Stimulated activated CD4-positive, alpha-beta T cell treated with anti-CD3 and anti-CD28 coated beads, Interleukin-12 subunit alpha, Interleukin-12 subunit beta, amount 100 ng/mL, for 48 hours (primary cell): Measurements from ENCODE around the gene DPF3.

Source experiments
- DNase-seq, 3 donors: peaks; one replicate each; pipeline ENCODE4 v3.0.0-alpha.2; 2020; ENCODE audit warnings: low read depth in 2 of 3, low spot score in 1 of 3

The DPF3 gene

DNA sequence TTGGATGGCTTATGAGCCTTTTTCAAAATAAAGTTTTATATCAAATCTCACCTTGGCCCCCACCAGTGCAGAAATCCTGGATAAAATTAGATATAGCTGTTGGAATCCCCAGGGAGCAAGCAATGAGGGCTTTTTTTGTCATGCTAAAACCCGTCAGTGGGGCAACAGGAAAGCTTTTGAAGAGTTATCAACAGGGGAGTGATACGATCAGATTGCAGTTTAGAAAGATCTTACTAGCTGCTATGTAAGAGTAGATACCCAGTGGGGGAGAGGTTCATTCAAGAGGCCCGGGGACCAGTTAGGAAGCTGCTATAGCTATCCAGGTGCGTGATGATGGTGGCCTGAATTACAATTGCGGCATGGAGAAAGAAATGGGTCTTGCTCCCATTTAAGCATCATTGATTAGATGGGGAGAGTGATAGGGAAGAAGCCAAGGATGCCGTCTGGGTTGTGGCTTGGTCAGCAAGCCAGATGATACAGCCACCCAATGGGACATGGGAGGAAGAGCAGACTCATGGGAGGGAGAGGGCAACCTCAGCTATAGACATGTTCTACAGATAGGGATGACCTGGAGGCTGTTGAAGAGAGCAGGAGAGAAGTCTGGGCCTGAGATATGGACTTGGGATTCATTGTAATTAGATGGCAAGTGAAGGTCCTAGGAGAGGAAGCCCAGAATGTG is 272.4 kb downstream of the DPF3 start:
- no peak for DNase-seq

- no peak for DNase-seq
Observed at GRCh38 chr14:72619881-72620280, 274.0 kb downstream of the DPF3 start.

- no peak for DNase-seq
Observed at GRCh38 chr14:72619111-72619571, 274.8 kb downstream of the DPF3 start.

DNA sequence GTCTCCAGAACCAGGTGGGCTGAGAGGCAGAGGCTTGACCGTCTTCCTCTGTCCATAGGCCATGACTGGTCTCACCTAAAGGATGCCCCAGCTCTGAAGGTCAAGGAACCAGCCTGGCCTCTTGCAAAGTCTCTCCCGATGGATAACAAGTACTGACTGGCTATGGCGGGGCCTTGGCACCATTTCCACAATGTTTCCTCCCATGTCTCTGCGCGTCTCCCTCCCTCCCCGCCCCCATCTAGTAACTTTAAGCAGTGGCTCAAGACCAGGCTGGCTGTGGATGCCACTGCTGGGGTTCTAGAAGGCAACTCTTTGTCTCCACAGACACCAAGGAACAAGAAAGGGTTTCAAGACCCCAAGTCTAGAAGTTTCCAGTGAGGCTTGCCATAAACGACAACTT is 275.5 kb downstream of the DPF3 start:
- no peak for DNase-seq

DNA sequence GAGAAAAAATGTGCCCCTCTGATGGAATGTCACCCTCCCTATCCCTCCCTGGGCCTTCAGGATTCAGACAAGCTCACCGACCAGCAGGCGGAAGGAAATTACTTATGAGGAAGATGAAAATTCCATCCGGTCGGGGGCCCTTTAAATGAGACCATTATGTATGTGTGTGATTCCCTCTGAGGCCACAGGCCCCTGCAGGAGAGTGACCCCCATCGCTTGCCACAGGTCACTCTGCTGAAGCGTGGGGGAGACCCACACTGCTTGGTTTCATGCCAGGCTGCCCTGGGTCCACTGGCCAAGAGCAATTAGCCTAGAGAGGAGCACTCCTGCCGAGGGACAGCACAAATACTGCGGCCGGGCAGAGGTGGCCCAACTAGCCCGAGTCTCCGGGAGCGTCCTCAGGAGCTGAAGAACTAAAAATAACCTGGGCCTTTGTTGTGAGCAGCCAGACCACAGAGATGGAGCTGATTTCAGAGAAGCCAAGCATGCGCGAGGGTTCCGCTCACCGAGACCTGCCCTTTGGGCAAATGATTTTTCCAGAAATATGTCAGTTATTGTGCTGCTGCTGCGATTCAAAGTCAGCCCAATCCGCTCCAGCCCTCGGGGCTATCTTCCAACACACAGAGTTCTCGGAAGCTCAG is 276.4 kb downstream of the DPF3 start:
- no peak for DNase-seq

GRCh38 chr14:72616811-72617210 is 277.1 kb downstream of the DPF3 start:
- no peak for DNase-seq

DNA sequence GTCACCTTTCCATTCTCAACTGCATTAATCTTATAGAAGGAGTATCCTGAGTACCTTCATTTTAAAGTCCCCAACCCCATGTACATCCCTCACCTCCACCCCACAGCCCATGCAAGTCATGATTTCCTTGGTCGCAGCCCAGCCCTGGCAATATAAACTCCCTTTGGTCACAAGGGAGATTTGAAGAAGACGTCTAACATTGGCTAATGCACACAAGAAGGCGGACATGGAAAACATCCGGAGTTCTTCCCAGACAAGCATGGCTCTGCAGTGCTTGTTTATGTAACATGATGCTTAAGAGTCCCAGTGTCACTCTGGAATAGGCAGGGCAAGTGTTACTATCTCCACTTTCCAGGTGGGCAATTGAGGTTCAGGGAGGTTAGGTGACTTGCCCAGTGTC is 277.6 kb downstream of the DPF3 start:
- no peak for DNase-seq

DNA sequence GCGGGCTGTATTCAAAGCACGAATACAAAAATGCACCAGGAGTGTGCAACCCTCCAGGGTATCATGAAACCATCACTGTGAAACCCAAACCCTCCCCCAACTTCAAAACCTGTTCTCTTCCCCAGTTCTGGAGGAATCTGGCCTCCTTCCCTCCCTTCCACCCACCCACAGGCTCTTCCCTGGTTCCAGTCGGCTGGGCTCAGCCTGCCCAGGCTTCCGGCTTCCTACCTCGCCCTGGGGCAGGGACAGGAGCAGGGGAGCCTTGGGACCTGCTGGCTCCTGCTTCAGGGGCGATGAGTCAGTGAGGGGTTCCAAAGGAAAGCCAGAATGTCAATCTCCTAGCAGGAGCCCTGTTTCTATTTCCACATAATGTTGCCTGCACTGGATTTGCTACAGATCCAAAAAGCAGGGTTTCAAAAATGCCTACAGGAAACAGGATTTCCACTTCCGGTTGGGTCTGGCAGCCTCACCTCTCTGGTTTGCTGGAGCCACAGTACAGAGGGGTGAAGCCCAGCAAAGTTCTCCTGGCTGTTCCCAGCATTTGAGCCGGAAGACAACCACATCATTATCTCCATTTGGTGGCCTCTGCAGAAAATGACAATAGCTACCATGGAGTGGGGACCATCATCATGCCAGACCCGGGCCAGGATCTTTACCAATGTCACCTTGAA is 278.3 kb downstream of the DPF3 start:
- no peak for DNase-seq

DNA sequence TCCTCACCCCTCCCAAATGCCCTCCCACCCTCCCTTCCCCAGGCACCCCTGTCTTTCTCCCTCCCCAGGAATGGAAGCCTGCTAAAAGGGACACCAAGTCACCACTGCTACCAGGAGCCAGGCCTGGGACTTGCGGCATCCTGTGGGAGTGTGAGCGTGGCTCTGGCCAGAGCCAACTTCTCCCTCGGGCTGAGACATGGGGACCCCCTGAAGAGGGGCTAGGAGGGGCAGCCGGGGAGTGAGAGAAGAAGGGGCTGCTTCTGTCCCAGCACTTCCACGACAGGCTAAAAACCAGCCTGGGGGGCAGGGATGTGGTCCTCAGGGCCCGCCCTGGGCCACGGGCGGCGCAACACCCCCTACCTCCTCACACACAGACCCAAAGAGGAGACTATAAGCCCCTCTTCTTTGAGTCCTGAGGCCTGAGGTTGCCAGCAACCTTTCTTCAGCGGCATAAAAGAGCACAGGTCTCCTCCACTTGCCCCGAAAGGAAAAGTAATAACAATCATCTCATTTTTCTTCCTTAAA is 278.9 kb downstream of the DPF3 start:
- no peak for DNase-seq

DNA sequence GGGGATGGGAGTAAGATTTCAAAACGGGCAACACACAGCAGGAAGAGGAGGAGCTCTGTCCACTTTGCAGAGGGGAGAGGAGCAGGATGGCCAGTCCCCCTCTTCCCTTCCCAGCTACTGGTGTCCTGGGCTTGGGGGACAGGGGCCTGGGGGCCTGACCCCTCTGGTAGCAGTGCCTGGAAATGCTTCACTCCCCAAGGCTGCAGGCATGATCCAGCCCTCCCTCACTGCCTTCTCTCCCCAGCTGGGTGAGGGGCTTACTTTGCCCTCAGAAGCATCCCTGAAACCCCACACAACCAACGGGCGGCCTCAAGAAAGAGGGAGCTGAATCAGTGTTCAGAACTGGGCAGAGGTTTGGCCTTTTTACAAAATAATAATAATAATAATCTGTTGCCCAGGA is 279.5 kb downstream of the DPF3 start:
- no peak for DNase-seq

DNA sequence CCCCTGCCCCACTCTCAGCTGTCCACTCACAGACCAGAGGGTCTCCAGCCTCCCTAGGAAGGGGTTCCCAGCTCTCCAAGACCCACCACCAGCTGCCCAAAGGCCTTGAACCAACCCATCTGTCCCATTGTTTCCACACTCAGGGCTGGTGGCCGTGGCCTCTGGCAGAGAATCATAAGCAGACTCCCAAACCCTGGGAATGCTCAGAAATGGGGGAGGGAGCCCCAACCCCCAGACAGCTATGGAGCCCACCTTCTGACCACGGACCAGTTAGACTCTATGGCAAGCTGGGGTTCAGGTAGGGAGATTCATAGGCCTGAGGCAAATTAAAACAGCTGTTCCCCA is 280.0 kb downstream of the DPF3 start:
- DNase-seq = no peak

DNA sequence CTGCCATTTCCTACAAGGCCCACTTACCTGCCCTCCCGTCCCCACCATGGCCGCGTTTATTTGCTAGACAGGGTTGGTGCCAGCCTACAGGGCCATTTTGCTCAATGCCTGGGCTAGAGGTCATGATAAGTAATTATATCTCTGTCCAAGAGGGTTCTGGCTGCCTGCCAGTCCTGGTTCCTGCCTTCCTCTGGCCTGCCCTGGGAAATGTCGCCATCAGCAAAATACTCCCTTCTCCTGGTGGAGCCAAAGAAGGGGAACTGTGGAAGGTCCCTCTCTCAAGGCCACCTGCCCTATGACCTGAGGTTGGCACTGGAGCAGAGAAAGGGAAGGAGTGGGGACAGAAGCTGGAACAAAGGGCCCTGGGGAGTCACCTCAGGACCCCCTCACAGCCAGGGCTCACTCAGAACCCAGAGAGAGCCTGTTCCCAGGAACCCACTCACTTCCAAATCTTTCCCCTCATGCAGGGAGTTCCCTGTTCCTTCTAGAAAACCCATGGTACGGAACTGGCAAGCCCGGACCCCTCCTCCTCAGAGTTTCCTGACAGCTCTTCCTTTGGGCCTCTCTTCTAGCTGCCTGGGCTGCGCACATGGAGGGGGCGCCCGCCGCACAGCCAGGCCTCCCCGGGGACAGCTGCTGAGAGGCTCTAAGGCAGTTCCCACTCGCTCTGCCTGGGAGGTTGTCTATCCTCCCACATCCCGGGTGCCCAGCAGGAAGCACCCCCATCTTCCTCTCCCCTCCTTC is 280.5 kb downstream of the DPF3 start:
- DNase-seq = no peak

- no peak for DNase-seq
Observed at GRCh38 chr14:72612041-72612440, 281.9 kb downstream of the DPF3 start.

GRCh38 chr14:72611506-72611905 is 282.4 kb downstream of the DPF3 start:
- no peak for DNase-seq

- no peak for DNase-seq
Observed at GRCh38 chr14:72610831-72611200, 283.1 kb downstream of the DPF3 start.

DNA sequence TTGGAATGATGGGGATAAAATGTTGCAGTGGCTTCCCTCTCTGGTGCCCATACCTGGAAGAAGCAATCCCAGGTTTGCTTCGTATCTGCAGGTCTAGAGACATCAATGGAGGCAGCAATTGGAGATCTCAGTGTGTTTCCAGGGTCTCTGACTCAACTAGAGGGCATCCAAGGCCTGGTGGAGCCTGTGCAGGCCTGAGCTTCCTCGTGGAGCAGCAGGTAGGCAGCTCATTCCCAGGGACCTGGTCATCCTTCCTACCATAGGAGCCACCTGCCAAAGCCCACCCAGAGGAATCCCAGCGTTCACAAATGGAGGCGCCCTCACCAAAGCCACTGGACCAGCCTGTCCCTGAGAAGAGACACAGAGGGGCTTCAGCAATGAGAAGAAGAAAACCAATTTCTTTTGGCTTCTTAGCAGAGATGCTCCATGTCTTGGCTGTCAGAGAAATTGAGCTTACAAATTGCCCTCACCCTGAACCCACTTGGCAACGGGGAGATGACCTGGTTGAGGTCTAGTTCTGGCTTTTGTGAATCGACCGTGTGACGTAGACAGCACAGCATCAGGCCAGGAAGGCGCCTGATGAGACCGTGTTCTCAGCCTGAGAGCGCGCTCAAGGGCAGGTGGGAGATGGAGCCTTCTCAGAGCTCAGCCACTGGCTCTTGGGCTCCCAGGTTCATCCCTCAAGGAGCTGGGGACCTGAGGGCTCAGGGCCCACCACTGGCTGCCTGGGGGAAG is 283.6 kb downstream of the DPF3 start:
- no peak for DNase-seq

GRCh38 chr14:72609205-72609916 is 284.5 kb downstream of the DPF3 start:
- DNase-seq = no peak

- no peak for DNase-seq
Observed at GRCh38 chr14:72608391-72609204, 285.3 kb downstream of the DPF3 start.

GRCh38 chr14:72607386-72608130 is 286.3 kb downstream of the DPF3 start:
- DNase-seq = no peak
